Measurements from ENCODE around the gene C5AR1. TPM values are rescaled to one million over a fixed set of nuclear protein-coding genes. Genes with fewer than 3 reads are reported as not detected.

C5AR1 gene
- total RNA-seq, 1 donor from 2014 or later = 3.9 TPM

DNA sequence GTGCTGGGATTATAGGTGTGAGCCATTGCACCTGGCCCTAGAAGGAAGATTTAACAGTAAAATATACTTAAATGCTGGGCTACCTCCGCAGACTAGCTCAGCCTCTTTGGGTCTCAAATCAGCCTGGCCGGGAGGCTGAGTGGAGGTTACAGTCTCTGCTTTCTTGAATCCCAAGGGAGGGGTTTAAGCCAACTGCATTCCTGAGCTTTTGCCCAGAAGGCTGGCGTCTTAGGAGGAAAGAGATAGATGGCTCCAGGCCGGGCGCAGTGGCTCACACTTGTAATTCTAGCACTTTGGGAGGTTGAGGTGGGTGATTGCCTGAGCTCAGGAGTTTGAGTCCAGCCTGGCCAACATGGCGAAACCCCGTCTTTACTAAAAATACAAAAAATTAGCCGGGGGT, 623 bp upstream of the C5AR1 start:
- TF ChIP-seq, protein P1, sequence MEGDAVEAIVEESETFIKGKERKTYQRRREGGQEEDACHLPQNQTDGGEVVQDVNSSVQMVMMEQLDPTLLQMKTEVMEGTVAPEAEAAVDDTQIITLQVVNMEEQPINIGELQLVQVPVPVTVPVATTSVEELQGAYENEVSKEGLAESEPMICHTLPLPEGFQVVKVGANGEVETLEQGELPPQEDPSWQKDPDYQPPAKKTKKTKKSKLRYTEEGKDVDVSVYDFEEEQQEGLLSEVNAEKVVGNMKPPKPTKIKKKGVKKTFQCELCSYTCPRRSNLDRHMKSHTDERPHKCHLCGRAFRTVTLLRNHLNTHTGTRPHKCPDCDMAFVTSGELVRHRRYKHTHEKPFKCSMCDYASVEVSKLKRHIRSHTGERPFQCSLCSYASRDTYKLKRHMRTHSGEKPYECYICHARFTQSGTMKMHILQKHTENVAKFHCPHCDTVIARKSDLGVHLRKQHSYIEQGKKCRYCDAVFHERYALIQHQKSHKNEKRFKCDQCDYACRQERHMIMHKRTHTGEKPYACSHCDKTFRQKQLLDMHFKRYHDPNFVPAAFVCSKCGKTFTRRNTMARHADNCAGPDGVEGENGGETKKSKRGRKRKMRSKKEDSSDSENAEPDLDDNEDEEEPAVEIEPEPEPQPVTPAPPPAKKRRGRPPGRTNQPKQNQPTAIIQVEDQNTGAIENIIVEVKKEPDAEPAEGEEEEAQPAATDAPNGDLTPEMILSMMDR (IDR thresholded peaks at IDR 0.05; ENCODE audit: borderline replicate concordance) = no peak
- no peaks in the 10 kb centered on the region for H3K36me3 ChIP-seq
- intact Hi-C loops (cut with micrococcal nuclease) = no loop called here
- H3K27me3 ChIP-seq (ENCODE audit: low read depth) = peaks cover 48% of the 10 kb centered on the region
- peaks cover 8% of the 10 kb centered on the region for H3K4me1 ChIP-seq
- peak overlapping the region; percentile 35 for H3K4me3 ChIP-seq
- DNase-seq = no peak
- H3K9me3 ChIP-seq (replicated peaks) = no peaks in the 10 kb centered on the region
- no peak overlapping the region for H3K27ac ChIP-seq (replicated peaks)

DNA sequence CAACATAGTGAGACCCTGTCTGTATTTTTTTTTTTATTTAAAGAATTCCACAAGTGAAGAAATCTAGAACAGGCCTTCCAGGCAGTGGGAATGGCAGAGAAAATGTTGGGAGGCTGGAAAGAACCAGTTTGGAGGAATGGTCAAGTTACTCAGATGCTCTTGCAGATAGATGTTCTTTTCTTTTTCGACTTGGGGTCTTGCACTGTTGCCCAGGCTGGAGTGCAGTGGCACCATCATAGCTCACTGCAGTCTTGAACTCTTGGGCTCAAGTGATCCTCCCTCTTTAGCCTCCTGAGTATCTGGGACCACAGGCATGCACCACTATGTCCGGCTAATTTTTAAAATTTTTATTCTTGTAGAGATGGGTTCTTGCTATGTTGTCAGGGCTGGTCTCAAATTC, 662 bp downstream of the C5AR1 start:
- H3K36me3 ChIP-seq = no peaks in the 10 kb centered on the region
- DNase-seq = no peak
- no peak overlapping the region for H3K27ac ChIP-seq (replicated peaks)
- peak overlapping the region; percentile 35 for H3K4me3 ChIP-seq
- TF ChIP-seq, protein P1 (IDR thresholded peaks at IDR 0.05; ENCODE audit: borderline replicate concordance) = no peak
- intact Hi-C loops (cut with micrococcal nuclease) = no loop called here
- peaks cover 5% of the 10 kb centered on the region for H3K4me1 ChIP-seq
- peaks cover 48% of the 10 kb centered on the region for H3K27me3 ChIP-seq (ENCODE audit: low read depth)
- no peaks in the 10 kb centered on the region for H3K9me3 ChIP-seq (replicated peaks)

DNA sequence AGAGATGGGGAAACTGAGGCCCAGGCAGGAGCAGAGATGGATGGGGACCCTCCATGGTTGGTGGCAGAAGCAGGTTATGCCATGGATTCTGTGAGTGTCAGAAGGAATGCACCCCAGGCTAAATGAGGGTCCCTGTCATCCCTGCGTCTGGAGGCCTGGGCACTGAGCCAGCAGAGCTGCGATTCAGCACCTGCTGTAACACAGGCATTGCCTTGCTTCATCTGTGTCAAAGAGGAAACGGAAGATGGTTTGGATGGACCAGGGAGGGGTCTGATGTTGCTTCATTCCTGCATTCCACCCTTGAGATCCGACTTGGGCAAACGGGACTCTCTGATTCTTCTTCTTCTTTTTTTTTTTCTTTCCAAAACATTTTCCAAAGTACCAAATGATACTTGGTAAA, 1.2 kb downstream of the C5AR1 start:
- TF ChIP-seq, protein P1 (IDR thresholded peaks at IDR 0.05; ENCODE audit: borderline replicate concordance) = no peak
- H3K9me3 ChIP-seq (replicated peaks) = no peaks in the 10 kb centered on the region
- H3K4me1 ChIP-seq = no peaks in the 10 kb centered on the region
- no peaks in the 10 kb centered on the region for H3K36me3 ChIP-seq
- peak; percentile 50 for DNase-seq
- peak overlapping the region; percentile 35 for H3K4me3 ChIP-seq
- H3K27me3 ChIP-seq (ENCODE audit: low read depth) = peaks cover 48% of the 10 kb centered on the region
- intact Hi-C loops (cut with micrococcal nuclease) = no loop called here
- H3K27ac ChIP-seq (replicated peaks) = no peak overlapping the region

DNA sequence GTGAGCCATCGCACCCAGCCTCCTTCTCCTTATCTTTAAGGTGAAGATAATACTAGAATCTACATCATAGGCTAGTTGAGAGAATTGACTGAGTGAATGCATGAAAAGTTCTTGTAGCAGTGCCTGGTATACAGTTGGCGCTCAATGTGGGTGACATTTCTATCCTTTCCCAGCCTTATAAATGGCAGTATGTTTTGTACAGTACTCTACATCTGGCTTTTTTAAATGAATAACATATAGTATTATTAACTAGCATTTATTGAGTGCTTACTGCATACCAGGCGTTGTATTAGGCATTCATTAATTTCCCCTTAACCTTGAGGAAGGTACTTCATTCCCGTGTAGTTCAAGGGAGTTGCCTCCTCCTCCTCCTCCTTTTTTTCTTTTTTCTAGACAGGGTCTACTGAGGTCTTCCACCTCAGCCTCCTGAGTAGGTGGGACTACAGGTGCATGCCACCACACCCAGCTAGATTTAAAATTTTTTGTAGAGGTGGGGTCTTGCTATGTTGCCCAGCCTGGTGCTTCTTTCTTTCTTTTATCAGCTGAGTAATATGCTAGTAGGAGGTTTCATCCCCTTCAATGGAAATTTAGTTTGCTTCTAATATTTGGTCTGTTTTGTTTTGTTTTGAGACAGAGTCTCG, 2.8 kb downstream of the C5AR1 start:
- H3K36me3 ChIP-seq = no peaks in the 10 kb centered on the region
- H3K4me1 ChIP-seq = no peaks in the 10 kb centered on the region
- no peak overlapping the region for H3K27ac ChIP-seq (replicated peaks)
- intact Hi-C loops (cut with micrococcal nuclease) = no loop called here
- H3K4me3 ChIP-seq = peak overlapping the region; percentile 8
- no peaks in the 10 kb centered on the region for H3K9me3 ChIP-seq (replicated peaks)
- H3K27me3 ChIP-seq (ENCODE audit: low read depth) = peaks cover 59% of the 10 kb centered on the region
- TF ChIP-seq, protein P1 (IDR thresholded peaks at IDR 0.05; ENCODE audit: borderline replicate concordance) = no peak
- DNase-seq = no peak

DNA sequence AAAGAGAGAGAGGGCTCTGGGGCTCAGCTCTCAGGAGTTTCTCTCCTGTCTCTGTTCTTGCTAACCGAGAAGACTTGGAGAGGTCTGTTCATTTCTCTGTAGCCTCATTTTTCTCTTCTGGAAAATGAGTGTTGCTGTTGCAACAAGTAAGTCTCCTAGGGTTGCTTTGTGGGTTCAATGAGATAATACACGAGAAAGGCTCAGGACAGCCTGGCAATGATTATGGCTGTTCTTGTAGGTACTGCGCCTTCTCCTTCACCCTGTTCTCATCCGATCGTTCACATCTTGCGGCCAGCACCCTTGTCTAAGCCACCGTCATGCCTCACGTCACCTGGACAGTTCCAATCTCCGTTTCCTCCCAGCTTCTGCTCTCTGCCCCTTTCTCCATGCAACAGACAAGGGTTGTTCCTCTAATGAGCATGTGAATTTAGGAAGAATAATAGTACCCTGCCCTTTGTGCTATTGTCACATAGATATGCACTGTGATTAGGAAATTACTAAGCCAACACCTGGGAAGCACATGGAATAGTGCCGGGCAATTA, 4.2 kb downstream of the C5AR1 start:
- Histone ChIP-seq H3K27me3 (ENCODE audit: low read depth) (peaks cover 65% of the 10 kb centered on the region), H3K4me3 (no peak overlapping the region), H3K4me1 (no peaks in the 10 kb centered on the region), H3K27ac (replicated peaks) (no peak overlapping the region), H3K9me3 (replicated peaks) (no peaks in the 10 kb centered on the region), H3K36me3 (no peaks in the 10 kb centered on the region)
- TF ChIP-seq, protein P1 (IDR thresholded peaks at IDR 0.05; ENCODE audit: borderline replicate concordance) = no peak
- no peak for DNase-seq
- intact Hi-C loops (cut with micrococcal nuclease) = no loop called here

Measured in left ventricle myocardium inferior (tissue), 1 donor.